GM12892 (cell line): ENCODE results near the gene ZNF532.

Source experiments
- POLR2A ChIP-seq: IDR thresholded peaks from 2 replicates; pipeline ENCODE4 v1.6.1; 2011; ENCODE audit warnings: low read depth, low read length, control low read depth
- POLR2AphosphoS5 ChIP-seq: IDR thresholded peaks from 2 replicates; pipeline ENCODE4 v1.6.1; 2011; ENCODE audit warnings: low read depth, low read length, control low read depth

GRCh38 chr18:58980991-58981390 is 116.3 kb downstream of the ZNF532 start:
- TF ChIP-seq POLR2AphosphoS5 (no peak), POLR2A (no peak)
